ENCODE results near the gene NEU1. TPM values are rescaled to one million over a fixed set of nuclear protein-coding genes. Genes with fewer than 3 reads are reported as not detected.
A peak's percentile ranks its signal among the peaks of the same experiment; 100 is the strongest.
"Not testable (repeated sequence)": the region's sequence is repeated elsewhere in the genome, so short reads cannot be mapped to it uniquely, and the experiment has no call there.

The NEU1 gene
- total RNA-seq, 4 donors from 2014 or later: 20.5 to 28.4 (median 23.4) TPM

DNA sequence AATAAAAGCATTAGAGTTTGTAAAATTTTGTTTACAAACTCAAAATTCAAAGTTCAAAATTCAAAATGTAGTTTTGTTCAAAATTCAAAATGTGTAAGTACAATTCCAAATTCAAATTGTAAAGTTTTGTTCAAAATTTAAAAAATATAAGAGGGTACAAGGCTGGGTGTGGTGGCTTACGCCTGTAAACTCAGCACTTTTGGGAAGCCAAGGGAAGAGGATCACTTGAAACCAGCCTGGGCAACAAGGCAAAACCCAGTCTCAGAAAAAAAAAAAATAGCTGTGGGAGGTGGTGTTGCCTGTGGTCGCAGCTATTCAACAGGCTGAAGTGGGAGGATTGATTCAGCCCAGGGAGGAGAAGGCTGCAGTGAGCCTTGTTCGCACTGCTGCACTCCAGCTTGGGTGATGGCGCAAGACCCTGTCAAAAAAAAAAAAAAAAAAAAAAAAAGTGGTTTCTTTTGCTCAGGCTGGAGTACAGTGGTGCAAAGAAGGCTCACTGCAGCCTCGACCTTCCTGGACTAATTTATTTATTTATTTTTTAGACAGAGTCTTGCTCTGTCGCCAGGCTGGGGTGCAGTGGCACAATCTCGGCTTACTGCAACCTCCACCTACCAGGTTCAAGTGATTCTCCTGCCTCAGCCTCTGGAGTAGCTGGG, 44.7 kb upstream of the NEU1 start:
- peak overlapping the region; percentile 91 to 96 for H3K27ac ChIP-seq
- no peaks in the 10 kb centered on the region for H3K9me3 ChIP-seq
- H3K36me3 ChIP-seq: no peaks in the 10 kb centered on the region
- intact Hi-C loops (cut with DNase I; ENCODE audit: low total_unique reads): no loop called here
- no peak overlapping the region for H3K4me3 ChIP-seq
- TF ChIP-seq POLR2A (IDR thresholded peaks at IDR 0.05): no peak
- TF ChIP-seq, protein P1, sequence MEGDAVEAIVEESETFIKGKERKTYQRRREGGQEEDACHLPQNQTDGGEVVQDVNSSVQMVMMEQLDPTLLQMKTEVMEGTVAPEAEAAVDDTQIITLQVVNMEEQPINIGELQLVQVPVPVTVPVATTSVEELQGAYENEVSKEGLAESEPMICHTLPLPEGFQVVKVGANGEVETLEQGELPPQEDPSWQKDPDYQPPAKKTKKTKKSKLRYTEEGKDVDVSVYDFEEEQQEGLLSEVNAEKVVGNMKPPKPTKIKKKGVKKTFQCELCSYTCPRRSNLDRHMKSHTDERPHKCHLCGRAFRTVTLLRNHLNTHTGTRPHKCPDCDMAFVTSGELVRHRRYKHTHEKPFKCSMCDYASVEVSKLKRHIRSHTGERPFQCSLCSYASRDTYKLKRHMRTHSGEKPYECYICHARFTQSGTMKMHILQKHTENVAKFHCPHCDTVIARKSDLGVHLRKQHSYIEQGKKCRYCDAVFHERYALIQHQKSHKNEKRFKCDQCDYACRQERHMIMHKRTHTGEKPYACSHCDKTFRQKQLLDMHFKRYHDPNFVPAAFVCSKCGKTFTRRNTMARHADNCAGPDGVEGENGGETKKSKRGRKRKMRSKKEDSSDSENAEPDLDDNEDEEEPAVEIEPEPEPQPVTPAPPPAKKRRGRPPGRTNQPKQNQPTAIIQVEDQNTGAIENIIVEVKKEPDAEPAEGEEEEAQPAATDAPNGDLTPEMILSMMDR (IDR thresholded peaks at IDR 0.05): no peak
- peaks cover 0 to 8% of the 10 kb centered on the region in 2 donors for H3K4me1 ChIP-seq
- H3K27me3 ChIP-seq: no peaks in the 10 kb centered on the region
- peak; percentile 50 to 70 for DNase-seq

DNA sequence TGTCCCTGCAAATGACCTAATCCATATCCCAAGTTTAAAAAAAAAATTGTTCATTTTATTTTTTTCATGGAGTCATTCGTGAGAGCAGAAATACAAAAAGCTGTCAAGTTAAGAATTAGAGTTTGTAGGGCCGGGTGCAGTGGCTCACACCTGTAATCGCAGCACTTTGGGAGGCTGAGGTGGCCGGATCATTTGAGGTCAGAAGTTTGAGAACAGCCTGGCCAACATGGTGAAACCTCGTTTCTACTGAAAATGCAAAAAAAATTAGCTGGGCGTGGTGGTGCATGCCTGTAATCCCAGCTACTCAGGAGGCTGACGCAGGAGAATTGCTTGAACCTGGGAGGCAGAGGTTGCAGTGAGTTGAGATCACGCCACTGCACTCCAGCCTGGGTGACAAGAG, 44.1 kb upstream of the NEU1 start:
- H3K9me3 ChIP-seq; intact Hi-C loops (cut with DNase I; ENCODE audit: low total_unique reads); H3K4me3 ChIP-seq; H3K4me1 ChIP-seq; H3K36me3 ChIP-seq; H3K27me3 ChIP-seq; DNase-seq: not testable (repeated sequence)
- peak overlapping the region; percentile 91 to 96 for H3K27ac ChIP-seq

DNA sequence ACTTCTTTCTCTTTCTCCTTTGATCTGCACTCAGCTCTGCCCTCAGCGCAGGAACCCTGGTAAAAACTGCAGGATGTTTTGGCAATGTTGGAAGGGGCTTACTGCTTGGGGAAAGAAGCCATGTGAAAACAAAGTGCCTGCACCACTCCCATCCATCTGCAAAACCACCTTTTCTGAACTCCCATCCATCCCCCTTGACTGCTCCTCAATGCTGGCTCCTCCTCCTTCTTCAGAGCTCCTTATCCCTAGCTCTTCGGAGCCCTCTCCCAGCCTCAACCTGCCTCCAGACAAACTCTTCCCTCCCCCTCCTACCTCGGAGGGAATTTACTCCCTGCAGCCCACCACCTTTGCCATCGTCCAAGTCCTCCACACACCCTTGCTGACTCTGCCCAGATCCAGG, 43.5 kb upstream of the NEU1 start:
- Histone ChIP-seq H3K27me3 (no peaks in the 10 kb centered on the region), H3K9me3 (no peaks in the 10 kb centered on the region), H3K4me1 (peaks cover 0 to 10% of the 10 kb centered on the region in 2 donors), H3K4me3 (no peak overlapping the region), H3K36me3 (no peaks in the 10 kb centered on the region), H3K27ac (peak overlapping the region; percentile 91 to 96)
- TF ChIP-seq, protein P1 (IDR thresholded peaks at IDR 0.05): no peak
- TF ChIP-seq POLR2A (IDR thresholded peaks at IDR 0.05): no peak
- no peak for DNase-seq
- intact Hi-C loops (cut with DNase I; ENCODE audit: low total_unique reads): no loop called here

DNA sequence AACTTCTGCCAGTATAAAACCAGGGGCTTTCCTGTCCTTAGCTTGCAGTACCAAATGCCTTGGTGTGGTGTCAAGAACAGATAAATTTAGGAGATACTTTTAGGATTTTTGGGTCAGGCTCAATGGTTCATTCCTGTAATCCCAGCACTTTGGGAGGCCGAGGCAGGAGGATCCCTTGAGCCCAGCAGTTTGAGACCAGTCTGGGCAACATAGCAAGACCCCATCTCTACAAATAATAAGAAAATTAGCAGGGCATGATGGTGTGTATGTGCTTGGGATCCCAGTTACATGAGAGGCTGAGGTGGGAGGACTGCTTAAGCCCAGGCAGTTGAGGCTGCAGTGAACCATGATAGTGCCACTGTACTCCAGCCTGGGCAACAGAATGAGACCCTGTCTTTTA, 42.4 kb upstream of the NEU1 start:
- intact Hi-C loops (cut with DNase I; ENCODE audit: low total_unique reads): no loop called here
- Histone ChIP-seq H3K4me3 (no peak overlapping the region), H3K27me3 (no peaks in the 10 kb centered on the region), H3K36me3 (no peaks in the 10 kb centered on the region), H3K9me3 (no peaks in the 10 kb centered on the region), H3K27ac (peak overlapping the region; percentile 91 to 96), H3K4me1 (peaks cover 0 to 13% of the 10 kb centered on the region in 2 donors)
- TF ChIP-seq, protein P1 (IDR thresholded peaks at IDR 0.05): no peak
- no peak for TF ChIP-seq POLR2A (IDR thresholded peaks at IDR 0.05)
- no peak for DNase-seq

DNA sequence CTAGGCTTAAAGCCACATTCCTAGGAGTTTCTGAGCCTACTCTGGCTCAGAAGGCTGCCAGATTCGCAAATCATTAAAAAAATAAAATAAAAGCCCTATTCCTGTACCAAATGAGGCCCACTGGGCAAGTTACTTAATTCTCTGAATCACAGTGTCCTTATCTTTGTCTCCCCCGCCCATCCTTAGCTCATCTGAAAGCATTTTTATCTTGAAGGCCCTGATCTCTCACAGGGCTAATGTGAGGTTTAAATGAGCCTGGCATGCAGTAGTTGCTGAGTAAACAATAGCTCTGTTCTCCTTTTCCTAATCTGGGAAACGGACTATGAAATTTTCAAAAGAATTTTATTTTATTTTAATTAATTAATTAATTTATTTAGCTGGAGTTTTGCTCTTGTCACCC, 41.3 kb upstream of the NEU1 start:
- peak overlapping the region; percentile 91 to 96 for H3K27ac ChIP-seq

More for the DNA sequence above, 41.3 kb upstream of the NEU1 start:
- TF ChIP-seq POLR2A (IDR thresholded peaks at IDR 0.05): no peak
- TF ChIP-seq, protein P1 (IDR thresholded peaks at IDR 0.05): no peak
- intact Hi-C loops (cut with DNase I; ENCODE audit: low total_unique reads): no loop called here
- H3K36me3 ChIP-seq: no peaks in the 10 kb centered on the region
- DNase-seq: peak; percentile 22 to 65
- no peaks in the 10 kb centered on the region for H3K9me3 ChIP-seq
- H3K4me1 ChIP-seq: peaks cover 0 to 13% of the 10 kb centered on the region in 2 donors
- no peak overlapping the region for H3K4me3 ChIP-seq
- H3K27me3 ChIP-seq: no peaks in the 10 kb centered on the region
